GOT3 (cell line): ENCODE measurements around the gene PCDH17.
A peak's percentile ranks its signal among the peaks of the same experiment; 100 is the strongest.

ENCODE experiments used
- DNase-seq: peaks from one replicate; lab custom pipeline; 2025; ENCODE audit warnings: mixed read lengths; lab: John Stamatoyannopoulos, UW

The PCDH17 gene

DNA sequence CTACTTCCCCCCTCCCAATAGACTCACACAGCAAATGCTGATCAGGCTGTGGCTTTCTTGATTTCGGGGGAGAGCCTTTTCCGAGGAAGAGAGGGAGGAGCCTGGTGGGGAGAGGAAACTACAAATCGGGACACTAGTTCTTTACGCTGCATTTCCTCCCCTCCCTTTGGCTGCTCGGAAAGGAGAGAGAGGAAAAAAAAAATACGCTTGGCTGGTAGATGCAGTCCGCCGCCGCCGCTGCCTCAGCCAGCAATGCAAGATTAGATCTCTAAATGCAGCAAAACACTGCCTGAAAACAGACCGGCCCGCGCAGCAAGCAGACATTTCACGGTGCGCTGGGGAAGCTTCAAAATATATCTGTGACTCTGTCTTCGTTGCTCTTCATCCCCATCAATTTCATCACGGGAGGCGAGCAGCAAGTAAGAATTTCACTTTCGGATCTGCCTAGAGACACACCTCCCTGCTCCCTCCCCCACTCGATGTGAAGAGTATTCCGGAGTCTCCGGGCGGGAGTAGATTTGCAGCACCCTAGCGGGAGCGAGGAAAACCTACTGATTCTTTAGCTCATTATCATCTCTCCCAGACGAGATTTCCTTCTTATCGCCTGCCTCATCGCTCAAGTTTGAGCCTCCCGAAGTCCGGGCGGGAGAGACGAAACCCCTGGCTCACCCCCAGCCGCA is at the start of gene PCDH17:
Gene PCDH17 (plus strand): TSS at position 149 of the 680 bp plus-strand sequence. CDS start 803 bp downstream, outside the sequence.
- DNase-seq, result no peak

- no peak for DNase-seq
These were observed 49.5 kb upstream of the PCDH17 start for GRCh38 chr13:57582032-57582431.

- DNase-seq, result no peak
These were observed 48.0 kb upstream of the PCDH17 start for GRCh38 chr13:57583529-57583928.

- DNase-seq, result no peak
These were observed 42.9 kb upstream of the PCDH17 start for GRCh38 chr13:57588639-57589038.

DNA sequence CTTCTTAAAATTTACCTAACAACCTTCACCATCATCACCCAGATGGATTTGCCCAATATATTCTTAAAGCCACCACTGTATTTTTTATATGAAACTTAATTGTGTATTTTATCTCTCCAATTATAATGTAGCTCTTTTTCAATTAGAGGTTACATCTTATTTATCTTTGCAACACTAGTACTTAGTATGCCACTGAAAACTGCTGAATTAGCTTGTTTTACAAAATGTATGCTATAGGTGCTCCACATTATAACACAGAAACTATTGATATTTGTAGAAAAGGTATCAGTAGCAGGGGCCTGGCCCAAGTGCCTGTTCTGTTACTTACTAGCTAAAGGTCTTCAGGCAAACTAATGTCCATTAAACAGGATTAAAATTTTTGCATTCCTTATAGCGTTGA is 35.8 kb upstream of the PCDH17 start:
- DNase-seq, result no peak

DNA sequence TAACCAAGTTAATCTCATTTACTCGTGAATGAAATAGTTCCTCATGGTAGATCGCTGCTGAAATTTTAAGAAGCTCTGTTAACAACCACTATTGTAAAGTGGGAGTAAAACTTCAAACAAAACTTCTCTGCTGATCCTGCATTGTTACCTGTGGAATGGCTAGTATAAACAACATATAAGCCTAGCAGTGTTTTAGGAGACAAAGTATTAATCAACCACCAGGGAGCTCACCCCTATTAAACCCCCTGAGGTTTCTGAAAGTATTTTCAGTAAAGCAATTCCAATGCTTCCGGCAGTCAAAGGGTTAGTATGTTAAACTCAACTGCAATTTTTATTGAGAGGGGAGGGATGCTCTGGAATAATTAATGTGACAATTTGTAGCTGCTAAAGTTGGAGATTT is 30.0 kb upstream of the PCDH17 start:
- no peak for DNase-seq

DNA sequence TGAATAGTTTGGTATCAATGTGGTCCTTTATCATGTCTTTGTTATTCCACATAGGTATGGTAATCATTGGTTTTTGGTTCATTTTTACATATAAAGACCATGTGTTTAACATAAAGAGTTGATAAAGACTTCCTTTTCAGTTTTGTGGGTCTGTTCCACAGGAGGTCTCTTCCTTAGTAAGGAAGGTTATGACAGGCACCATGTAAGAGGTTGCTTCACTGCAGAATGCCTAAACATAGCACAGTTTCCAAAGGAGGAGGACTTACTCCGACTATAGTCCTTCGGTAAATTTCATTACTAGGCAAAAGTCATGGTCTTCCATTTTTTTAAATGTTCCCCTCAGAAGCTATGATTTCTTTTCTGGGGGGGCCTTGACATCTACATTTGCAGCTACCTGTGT is 27.1 kb upstream of the PCDH17 start:
- DNase-seq, result no peak

GRCh38 chr13:57611969-57612368 is 19.6 kb upstream of the PCDH17 start:
- DNase-seq, result no peak

DNA sequence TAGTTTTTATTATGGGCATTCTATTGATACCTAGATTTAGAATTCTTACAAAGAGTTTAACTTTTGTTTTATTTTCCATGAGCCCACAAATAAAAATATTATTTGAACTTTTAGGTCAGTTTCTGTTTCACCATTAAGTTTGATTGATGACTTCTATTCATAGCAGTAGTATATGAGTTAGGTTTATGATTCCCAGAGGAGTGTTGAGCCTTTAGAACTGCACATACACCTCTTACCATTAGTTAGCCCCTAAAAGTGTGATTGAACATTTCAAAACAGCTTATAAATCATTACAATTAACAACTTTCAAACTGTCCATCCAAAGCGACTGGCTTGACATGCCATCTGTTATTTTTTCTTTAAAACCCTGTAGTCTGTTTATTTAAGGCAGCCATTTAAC is 19.0 kb upstream of the PCDH17 start:
- DNase-seq, result no peak

DNA sequence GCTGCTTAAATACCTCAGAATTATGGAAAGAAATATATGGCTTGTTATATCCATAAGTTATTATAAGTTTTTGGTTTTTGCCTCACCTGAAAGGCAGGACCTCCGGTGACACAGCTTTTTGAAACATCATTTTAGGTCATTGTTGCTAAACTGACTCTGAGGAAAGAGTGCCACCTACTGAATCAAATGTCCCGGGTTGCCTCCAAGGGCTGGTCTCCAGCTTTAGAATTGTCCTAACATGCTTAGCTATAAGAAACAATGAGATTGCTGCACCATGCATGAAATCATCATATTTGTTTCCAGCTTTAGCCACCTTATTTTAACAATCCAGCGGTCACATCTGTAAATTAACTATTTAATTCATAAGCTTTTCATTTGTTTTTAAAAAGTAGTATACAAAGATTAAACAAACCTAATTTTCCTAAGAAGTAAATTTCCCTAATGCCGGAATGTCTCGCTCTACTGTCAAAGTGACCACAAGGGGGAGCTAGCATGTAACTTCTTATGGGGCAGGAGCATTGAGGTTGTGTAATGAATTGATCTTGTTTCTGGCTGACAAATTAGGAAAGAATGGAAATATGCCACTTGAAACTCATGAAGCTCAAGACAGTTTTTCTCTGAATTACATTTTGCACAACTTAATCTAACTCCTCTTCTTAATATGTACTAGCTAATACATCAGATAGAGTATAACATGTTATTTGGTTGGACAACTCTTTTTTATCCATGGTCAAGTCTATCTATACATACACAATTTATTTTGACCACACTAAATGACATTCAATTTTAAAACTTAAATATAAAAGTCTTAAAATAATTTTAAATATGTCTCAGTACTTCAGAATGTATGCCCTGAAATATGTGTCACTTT is 6.7 kb upstream of the PCDH17 start:
- no peak for DNase-seq

DNA sequence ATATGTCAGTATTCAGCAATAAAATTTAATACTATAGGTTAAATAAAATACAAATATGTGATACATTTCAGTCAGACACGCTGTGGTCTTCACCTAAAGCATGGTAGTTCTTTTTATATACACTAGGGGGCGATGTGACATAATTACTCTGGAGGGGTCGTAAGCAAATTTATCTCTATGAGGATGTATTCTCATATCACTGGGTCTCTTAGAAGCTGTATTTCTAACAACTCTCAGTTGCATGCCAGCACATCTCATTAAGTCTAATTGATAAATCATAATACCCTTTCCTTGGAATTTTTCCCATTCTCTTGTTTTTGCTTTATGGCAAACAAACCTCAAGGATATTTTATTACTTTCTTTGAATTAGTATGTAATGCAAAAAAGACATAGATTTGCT is 3.9 kb upstream of the PCDH17 start:
- no peak for DNase-seq

- no peak for DNase-seq
These were observed 2.1 kb upstream of the PCDH17 start for GRCh38 chr13:57629391-57629804.

- peak; percentile 23 for DNase-seq
These were observed 1.7 kb upstream of the PCDH17 start for GRCh38 chr13:57629821-57630235.

DNA sequence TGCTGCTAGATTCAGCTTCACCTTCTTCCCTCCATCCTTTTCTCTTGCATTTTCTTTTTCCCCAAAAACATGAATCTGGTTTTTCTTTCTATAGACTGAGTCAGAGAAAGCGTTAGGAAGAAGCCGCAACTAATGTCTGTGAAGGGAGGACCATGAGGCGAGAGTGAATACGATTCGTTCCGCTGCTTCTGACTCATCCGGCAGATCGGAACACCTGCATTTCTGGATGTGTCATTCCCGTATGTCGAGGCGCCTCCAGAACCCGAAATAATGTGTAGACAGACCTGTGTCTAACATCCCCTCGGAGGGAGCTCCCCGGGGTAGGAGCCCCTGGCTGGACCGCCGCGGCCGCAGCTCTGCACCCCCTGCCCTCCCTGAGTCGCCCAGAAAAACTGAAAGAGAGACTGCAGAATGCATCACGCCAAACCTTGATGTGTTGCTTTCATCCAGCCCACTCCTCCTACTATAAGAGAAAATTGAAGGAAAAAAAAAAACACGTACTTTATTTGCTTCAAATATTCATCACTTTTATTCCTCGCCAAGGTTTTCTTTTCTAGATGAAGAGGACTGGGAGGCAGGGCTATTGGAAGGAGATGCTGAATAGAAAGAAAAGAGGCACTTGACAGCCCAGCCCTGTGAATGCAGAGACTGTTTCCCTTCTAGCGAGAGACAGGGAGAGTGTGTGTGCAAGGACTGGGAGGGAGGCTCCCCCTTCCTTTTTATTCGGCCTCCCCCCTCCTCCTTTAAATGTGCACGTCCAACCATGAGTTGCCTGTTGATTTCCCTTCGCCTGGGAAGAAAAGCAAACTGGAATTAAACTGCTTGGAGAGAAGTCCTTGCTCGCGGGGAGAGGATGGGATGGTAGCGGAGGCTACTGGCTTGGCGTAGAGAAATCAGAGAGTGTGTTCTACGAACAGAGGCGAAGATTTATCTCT is 616 bp upstream of the PCDH17 start:
- DNase-seq, result no peak

GRCh38 chr13:57632276-57633140 is 964 bp downstream of the PCDH17 start:
- DNase-seq, result no peak

- no peak for DNase-seq
These were observed 1.8 kb downstream of the PCDH17 start for GRCh38 chr13:57633141-57633949.

GRCh38 chr13:57633950-57634838 is 2.6 kb downstream of the PCDH17 start:
- DNase-seq, result no peak

DNA sequence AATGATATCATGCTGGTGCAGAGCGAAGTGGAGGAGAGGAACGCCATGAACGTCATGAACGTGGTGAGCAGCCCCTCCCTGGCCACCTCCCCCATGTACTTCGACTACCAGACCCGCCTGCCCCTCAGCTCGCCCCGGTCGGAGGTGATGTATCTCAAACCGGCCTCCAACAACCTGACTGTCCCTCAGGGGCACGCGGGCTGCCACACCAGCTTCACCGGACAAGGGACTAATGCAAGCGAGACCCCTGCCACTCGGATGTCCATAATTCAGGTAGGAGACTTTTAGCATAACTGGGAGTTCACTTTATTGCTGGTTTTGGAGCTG is 3.3 kb downstream of the PCDH17 start:
- no peak for DNase-seq

DNA sequence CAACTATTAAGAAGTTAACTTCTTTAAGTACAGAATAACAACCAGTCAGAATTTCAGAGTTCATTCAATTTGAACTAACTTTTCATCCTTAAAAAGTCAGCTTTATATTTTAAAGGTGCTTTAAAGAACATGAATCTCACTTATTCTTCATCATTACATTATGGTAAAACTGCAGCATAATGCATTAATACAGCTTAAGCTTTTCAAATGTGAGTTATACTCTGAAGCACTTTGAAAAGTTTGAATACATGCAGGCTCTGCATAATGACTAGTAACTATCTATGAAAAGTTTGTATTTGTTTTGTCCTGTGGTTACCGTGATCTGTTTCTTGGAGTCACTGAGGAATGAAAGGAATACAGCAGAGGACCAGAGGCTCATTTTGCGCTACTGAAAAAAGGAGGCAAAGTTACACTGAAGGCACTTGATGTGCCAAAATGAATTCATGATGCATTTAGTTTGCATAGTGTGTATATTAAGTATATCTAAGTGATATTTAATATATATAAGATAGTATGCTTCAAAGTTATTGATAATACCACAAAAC is 4.1 kb downstream of the PCDH17 start:
- no peak for DNase-seq
